ENCODE data around the gene SERPINE1. TPM values are rescaled to one million over a fixed set of nuclear protein-coding genes. Genes with fewer than 3 reads are reported as not detected.

Gene SERPINE1
- total and polyA plus RNA-seq, 2 of the 13 experiments (the other 11 are each of a cell fraction or from before 2014, with no cell fraction given), result 21.2 to 1,576 TPM

DNA sequence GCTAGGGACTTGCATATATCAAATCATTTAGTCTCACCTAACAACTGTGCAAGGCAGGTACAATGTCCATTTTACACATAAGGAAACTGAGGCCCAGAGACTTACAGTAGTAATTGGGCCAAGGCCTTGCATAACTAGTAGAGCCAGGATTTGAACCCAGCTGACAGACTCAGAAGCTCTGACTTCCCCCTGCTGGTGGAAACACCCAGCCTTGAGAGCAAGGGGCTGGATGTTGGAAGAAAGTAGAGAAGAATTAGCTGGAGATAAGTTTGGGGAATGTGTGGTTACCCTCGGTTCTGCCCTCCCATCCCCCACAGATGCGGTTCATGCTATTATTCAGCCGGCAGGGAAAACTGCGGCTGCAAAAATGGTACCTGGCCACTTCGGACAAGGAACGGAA lies 29.4 kb downstream of the SERPINE1 start:
- intact Hi-C loops (cut with micrococcal nuclease; ENCODE audit: unreplicated experiment) (no loop called here), in situ Hi-C loops (cut with HindIII; ENCODE audit: extremely low pct_ligation_motif_present, low pct_unique_long_range_greater_than_20kb) (no loop called here)
- no TSS peak for BruUV-seq (replicated peaks)
- no peak for TF ChIP-seq ZNF530 (CRISPR knock-in tag; IDR thresholded peaks at IDR 0.05; ENCODE audit: low read depth)
- TF ChIP-seq ZNF569 (CRISPR knock-in tag; IDR thresholded peaks at IDR 0.05; ENCODE audit: borderline replicate concordance), result no peak
- no peak for TF ChIP-seq KDM4B (CRISPR knock-in tag; IDR thresholded peaks at IDR 0.05)
- TF ChIP-seq, protein P1, sequence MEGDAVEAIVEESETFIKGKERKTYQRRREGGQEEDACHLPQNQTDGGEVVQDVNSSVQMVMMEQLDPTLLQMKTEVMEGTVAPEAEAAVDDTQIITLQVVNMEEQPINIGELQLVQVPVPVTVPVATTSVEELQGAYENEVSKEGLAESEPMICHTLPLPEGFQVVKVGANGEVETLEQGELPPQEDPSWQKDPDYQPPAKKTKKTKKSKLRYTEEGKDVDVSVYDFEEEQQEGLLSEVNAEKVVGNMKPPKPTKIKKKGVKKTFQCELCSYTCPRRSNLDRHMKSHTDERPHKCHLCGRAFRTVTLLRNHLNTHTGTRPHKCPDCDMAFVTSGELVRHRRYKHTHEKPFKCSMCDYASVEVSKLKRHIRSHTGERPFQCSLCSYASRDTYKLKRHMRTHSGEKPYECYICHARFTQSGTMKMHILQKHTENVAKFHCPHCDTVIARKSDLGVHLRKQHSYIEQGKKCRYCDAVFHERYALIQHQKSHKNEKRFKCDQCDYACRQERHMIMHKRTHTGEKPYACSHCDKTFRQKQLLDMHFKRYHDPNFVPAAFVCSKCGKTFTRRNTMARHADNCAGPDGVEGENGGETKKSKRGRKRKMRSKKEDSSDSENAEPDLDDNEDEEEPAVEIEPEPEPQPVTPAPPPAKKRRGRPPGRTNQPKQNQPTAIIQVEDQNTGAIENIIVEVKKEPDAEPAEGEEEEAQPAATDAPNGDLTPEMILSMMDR (CRISPR knock-in tag; IDR thresholded peaks at IDR 0.05), result 0 out of 2 replicates have a peak, but pooled peaks have one; percentile 4
- no peak for TF ChIP-seq ZFP90 (CRISPR knock-in tag; IDR thresholded peaks at IDR 0.05; ENCODE audit: borderline replicate concordance)
- Histone ChIP-seq H2AFZ (ENCODE audit: low read length) (no peak overlapping the region), H3K36me3 (replicated peaks in 1 of 2; ENCODE audit: control insufficient read depth in 1 of 2, insufficient read depth in 2 of 2, low read length in 2 of 2) (peaks cover 0 to 14% of the 10 kb centered on the region in 2 experiments), H3K79me2 (ENCODE audit: insufficient read depth, low read length) (peaks cover 8% of the 10 kb centered on the region), H3K4me2 (ENCODE audit: low read depth, low read length) (no peak overlapping the region), H3K4me3 (replicated peaks in 1 of 3; ENCODE audit: insufficient read depth in 1 of 3, low read depth in 2 of 3, low read length in 3 of 3) (no peak overlapping the region), H3K27ac (ENCODE audit: extremely low read length, insufficient read depth, low read length) (no peak overlapping the region), H3K27me3 (ENCODE audit: control insufficient read depth in 1 of 2, insufficient read depth in 2 of 2, low read length in 2 of 2) (no peaks in the 10 kb centered on the region), H3K4me1 (ENCODE audit: insufficient read depth, low read length) (peaks cover 16% of the 10 kb centered on the region), H3K9me3 (ENCODE audit: low read length) (no peaks in the 10 kb centered on the region), H4K20me1 (ENCODE audit: insufficient read depth, low read length) (no peaks in the 10 kb centered on the region), H3K9ac (ENCODE audit: insufficient read depth, low read depth, low read length) (no peak overlapping the region)
- POLR2A ChIA-PET, result interaction anchor here (0.6 to 1.3 kb wide), 3 partner anchors 9 to 34 kb away, joined by 3 to 4 read pairs (median 4); partner anchors contain the start of gene VGF
- CTCF ChIA-PET (ENCODE audit: low intra/inter-chr PET ratio, low total read pairs), result no interaction called here
- ATAC-seq (no peak), FAIRE-seq (no peak), DNase-seq (ENCODE audit: low spot score) (no peak)
- WGBS (ENCODE audit: low lambda C conversion rate), result 94% methylated on average over 6 of the region's 6 CpGs

DNA sequence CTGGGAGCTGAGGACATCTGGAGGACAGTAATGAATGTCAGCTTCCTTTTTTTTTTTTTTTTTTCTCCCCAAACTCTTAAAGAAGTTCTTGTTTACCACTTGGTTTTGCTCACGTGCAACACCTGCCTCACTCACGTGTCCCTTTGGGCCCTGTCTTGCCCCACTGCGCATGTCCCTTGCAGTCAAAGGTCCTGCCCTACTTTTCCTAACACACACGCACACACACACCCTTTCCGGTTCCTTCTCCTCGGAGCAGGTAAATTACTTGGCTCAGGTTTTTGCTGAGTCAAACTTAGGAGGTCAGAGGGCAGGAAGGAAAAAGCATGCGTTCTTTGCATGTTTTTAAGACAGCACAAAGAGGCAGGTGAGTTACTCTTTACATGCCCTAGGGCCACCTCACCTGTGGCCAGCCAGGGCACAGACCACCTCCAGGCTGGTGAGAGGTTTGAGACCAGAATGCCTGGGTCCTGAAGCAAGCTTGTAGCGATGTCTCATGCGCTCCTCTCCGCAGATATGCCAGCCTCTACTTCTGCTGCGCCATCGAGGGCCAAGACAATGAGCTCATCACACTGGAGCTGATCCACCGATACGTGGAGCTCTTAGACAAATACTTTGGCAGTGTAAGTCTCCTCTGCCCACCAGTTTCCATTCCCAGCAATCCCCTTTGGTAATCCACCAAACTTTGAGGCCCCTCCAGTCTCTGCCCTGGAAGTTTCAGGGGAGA lies 30.1 kb downstream of the SERPINE1 start:
- Histone ChIP-seq H3K79me2 (ENCODE audit: insufficient read depth, low read length) (peaks cover 8% of the 10 kb centered on the region), H3K4me1 (ENCODE audit: insufficient read depth, low read length) (peaks cover 20% of the 10 kb centered on the region), H3K27me3 (ENCODE audit: control insufficient read depth in 1 of 2, insufficient read depth in 2 of 2, low read length in 2 of 2) (no peaks in the 10 kb centered on the region), H3K27ac (ENCODE audit: extremely low read length, insufficient read depth, low read length) (no peak overlapping the region), H3K9ac (ENCODE audit: insufficient read depth, low read depth, low read length) (no peak overlapping the region), H3K4me3 (replicated peaks in 1 of 3; ENCODE audit: insufficient read depth in 1 of 3, low read depth in 2 of 3, low read length in 3 of 3) (no peak overlapping the region), H3K36me3 (replicated peaks in 1 of 2; ENCODE audit: control insufficient read depth in 1 of 2, insufficient read depth in 2 of 2, low read length in 2 of 2) (peaks cover 0 to 14% of the 10 kb centered on the region in 2 experiments), H3K4me2 (ENCODE audit: low read depth, low read length) (no peak overlapping the region), H2AFZ (ENCODE audit: low read length) (no peak overlapping the region), H4K20me1 (ENCODE audit: insufficient read depth, low read length) (no peaks in the 10 kb centered on the region), H3K9me3 (ENCODE audit: low read length) (no peaks in the 10 kb centered on the region)
- CTCF ChIA-PET (ENCODE audit: low intra/inter-chr PET ratio, low total read pairs), result no interaction called here
- BruUV-seq (replicated peaks), result no TSS peak
- POLR2A ChIA-PET, result interaction anchor here (0.6 to 1.2 kb wide), 2 partner anchors 9 to 17 kb away, joined by 3 to 4 read pairs; partner anchors contain the start of gene VGF
- FAIRE-seq (no peak), ATAC-seq (no peak), DNase-seq (ENCODE audit: low spot score) (no peak)
- 0 out of 2 replicates have a peak, but pooled peaks have one; percentile 9 for TF ChIP-seq MAFF (IDR thresholded peaks at IDR 0.05; ENCODE audit: low read depth, low read length)
- no peak for TF ChIP-seq ZNF20 (CRISPR knock-in tag; IDR thresholded peaks at IDR 0.05)
- TF ChIP-seq MAFK (conservative IDR thresholded peaks at IDR 0.05 in 1 of 2, IDR thresholded peaks at IDR 0.05 in 1 of 2; ENCODE audit: low read length in 2 of 2), result peak; percentile 19 to 44; a peak in 2 of 4 replicates
- TF ChIP-seq, protein P2, sequence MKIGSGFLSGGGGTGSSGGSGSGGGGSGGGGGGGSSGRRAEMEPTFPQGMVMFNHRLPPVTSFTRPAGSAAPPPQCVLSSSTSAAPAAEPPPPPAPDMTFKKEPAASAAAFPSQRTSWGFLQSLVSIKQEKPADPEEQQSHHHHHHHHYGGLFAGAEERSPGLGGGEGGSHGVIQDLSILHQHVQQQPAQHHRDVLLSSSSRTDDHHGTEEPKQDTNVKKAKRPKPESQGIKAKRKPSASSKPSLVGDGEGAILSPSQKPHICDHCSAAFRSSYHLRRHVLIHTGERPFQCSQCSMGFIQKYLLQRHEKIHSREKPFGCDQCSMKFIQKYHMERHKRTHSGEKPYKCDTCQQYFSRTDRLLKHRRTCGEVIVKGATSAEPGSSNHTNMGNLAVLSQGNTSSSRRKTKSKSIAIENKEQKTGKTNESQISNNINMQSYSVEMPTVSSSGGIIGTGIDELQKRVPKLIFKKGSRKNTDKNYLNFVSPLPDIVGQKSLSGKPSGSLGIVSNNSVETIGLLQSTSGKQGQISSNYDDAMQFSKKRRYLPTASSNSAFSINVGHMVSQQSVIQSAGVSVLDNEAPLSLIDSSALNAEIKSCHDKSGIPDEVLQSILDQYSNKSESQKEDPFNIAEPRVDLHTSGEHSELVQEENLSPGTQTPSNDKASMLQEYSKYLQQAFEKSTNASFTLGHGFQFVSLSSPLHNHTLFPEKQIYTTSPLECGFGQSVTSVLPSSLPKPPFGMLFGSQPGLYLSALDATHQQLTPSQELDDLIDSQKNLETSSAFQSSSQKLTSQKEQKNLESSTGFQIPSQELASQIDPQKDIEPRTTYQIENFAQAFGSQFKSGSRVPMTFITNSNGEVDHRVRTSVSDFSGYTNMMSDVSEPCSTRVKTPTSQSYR (CRISPR knock-in tag; IDR thresholded peaks at IDR 0.05; ENCODE audit: borderline replicate concordance), result no peak
- in situ Hi-C loops (cut with HindIII; ENCODE audit: extremely low pct_ligation_motif_present, low pct_unique_long_range_greater_than_20kb) (no loop called here), intact Hi-C loops (cut with micrococcal nuclease; ENCODE audit: unreplicated experiment) (no loop called here)
- 96% methylated on average over 14 of the region's 14 CpGs for WGBS (ENCODE audit: low lambda C conversion rate)

Data from HepG2 (cell line).